H1 (cell line): ENCODE data around the gene P2RY8. TPM values are rescaled to one million over a fixed set of nuclear protein-coding genes. Genes with fewer than 3 reads are reported as not detected.
A peak's percentile ranks its signal among the peaks of the same experiment; 100 is the strongest.

ENCODE experiments used
- CTCF ChIA-PET: fragments of 300-600 bp; sonication (Branson Sonifier 250); formaldehyde crosslinking; loops from one replicate; lab custom pipeline; 2021; ENCODE audit not compliant: partially characterized antibody; lab: Charles Lee
- POLR2A ChIA-PET: fragments of 300-600 bp; sonication (Branson Sonifier 250); formaldehyde crosslinking; loops from one replicate; lab custom pipeline; 2021; ENCODE audit warnings: inconsistent platforms; ENCODE audit not compliant: partially characterized antibody; lab: Charles Lee
- DNase-seq, 2 experiments: peaks; one replicate each; pipeline versions ENCODE4 v3.0.0 to v3.0.0-alpha.2; 2010 to 2022; ENCODE audit warnings: low spot score in 2 of 2, low read depth in 1 of 2, mixed read lengths in 1 of 2
- FAIRE-seq: peaks from 2 replicates; lab custom pipeline; 2011; peaks lifted over from hg19 to GRCh38; lab: Jason Lieb, UNC
- H2AFZ ChIP-seq: 2 replicates; pipeline ENCODE4 v1.8.1; 2012; ENCODE audit warnings: low read length, inconsistent platforms
- H2AK5ac ChIP-seq: 2 replicates; pipeline ENCODE4 v1.6.1; 2013; ENCODE audit warnings: low read depth, low read length
- H2BK120ac ChIP-seq: replicated peaks from 2 replicates; pipeline ENCODE3; 2013; ENCODE audit warnings: low read depth, low read length, inconsistent platforms
- H2BK12ac ChIP-seq: 2 replicates; pipeline ENCODE4 v1.6.1; 2013; ENCODE audit warnings: low read depth, low read length
- H2BK15ac ChIP-seq: 2 replicates; pipeline ENCODE4 v1.6.1; 2013; ENCODE audit warnings: low read length
- H2BK20ac ChIP-seq: 2 replicates; pipeline ENCODE4 v1.6.1; 2013; ENCODE audit warnings: low read length
- H2BK5ac ChIP-seq: 2 replicates; pipeline ENCODE4 v1.6.1; 2013; ENCODE audit warnings: low read depth, low read length
- H3K14ac ChIP-seq: 2 replicates; pipeline ENCODE4 v1.6.1; 2013; ENCODE audit warnings: inconsistent platforms; ENCODE audit not compliant: insufficient read length
- H3K18ac ChIP-seq: 2 replicates; pipeline ENCODE4 v1.6.1; 2013; ENCODE audit warnings: low read length; ENCODE audit errors: extremely low read depth
- H3K23ac ChIP-seq: 2 replicates; pipeline ENCODE4 v1.6.1; 2013; ENCODE audit warnings: inconsistent platforms; ENCODE audit not compliant: insufficient read length
- H3K23me2 ChIP-seq: 2 replicates; pipeline ENCODE4 v1.6.1; 2013; ENCODE audit warnings: low read depth, low read length
- H3K27ac ChIP-seq: 2 replicates; pipeline ENCODE4 v1.6.1; 2011; ENCODE audit warnings: low read depth, low read length, inconsistent platforms
- H3K27me3 ChIP-seq, 4 experiments: replicated peaks in 1 of 4; 1 replicate in 1 of 4; 2 replicates in 3 of 4; pipeline versions ENCODE4 v1.6.1 to v1.8.1; 2011 to 2013; ENCODE audit warnings: low read length in 3 of 4, mild to moderate bottlenecking in 3 of 4, inconsistent platforms in 2 of 4, mixed read lengths in 2 of 4, moderate library complexity in 1 of 4; ENCODE audit not compliant: control insufficient read depth in 3 of 4, insufficient read depth in 3 of 4; ENCODE audit errors: extremely low read depth in 1 of 4
- H3K36me3 ChIP-seq, 4 experiments: 2 replicates each; pipeline versions ENCODE4 v1.6.1 to v1.8.1; 2011 to 2013; ENCODE audit warnings: mild to moderate bottlenecking in 4 of 4, low read length in 3 of 4, moderate library complexity in 2 of 4, control low read depth in 1 of 4, inconsistent platforms in 1 of 4; ENCODE audit not compliant: insufficient read depth in 4 of 4, control insufficient read depth in 2 of 4
- H3K4ac ChIP-seq: replicated peaks from 2 replicates; pipeline ENCODE3; 2013; ENCODE audit warnings: low read length, low read depth, mixed read lengths, inconsistent platforms; ENCODE audit not compliant: insufficient read length
- H3K4me1 ChIP-seq, 4 experiments: replicated peaks in 1 of 4; 1 replicate in 1 of 4; 2 replicates in 3 of 4; pipeline versions ENCODE4 v1.6.1 to v1.8.1; 2011 to 2013; ENCODE audit warnings: low read length in 3 of 4, inconsistent platforms in 2 of 4, mixed read lengths in 1 of 4; ENCODE audit not compliant: insufficient read depth in 4 of 4, control insufficient read depth in 3 of 4
- H3K4me2 ChIP-seq, 2 experiments: 2 replicates each; pipeline versions ENCODE4 v1.6.1 to v1.8.1; 2011 to 2013; ENCODE audit warnings: low read depth in 2 of 2, low read length in 2 of 2, control low read depth in 1 of 2, inconsistent platforms in 1 of 2, mild to moderate bottlenecking in 1 of 2; ENCODE audit not compliant: insufficient read depth in 1 of 2
- H3K4me3 ChIP-seq, 4 experiments: fragments of 200-600, 300-600 bp in 1 of 4; sonication (generic), shearing (Covaris generic), sonication (Bioruptor Twin) in 1 of 4; 2 replicates each; pipeline versions ENCODE4 v1.5.1 to v1.8.1; 2011 to 2016; ENCODE audit warnings: low read length in 4 of 4, low read depth in 3 of 4, control low read depth in 2 of 4, inconsistent platforms in 2 of 4, mild to moderate bottlenecking in 2 of 4, mixed read lengths in 1 of 4, moderate library complexity in 1 of 4; ENCODE audit not compliant: insufficient read depth in 2 of 4; ENCODE audit errors: extremely low read depth in 1 of 4
- H3K56ac ChIP-seq: replicated peaks from 2 replicates; pipeline ENCODE3; 2013; ENCODE audit warnings: low read depth, mild to moderate bottlenecking, mixed read lengths, low read length, inconsistent platforms; ENCODE audit not compliant: insufficient read length
- H3K79me1 ChIP-seq: 2 replicates; pipeline ENCODE4 v1.6.1; 2013; ENCODE audit warnings: low read depth, low read length, control low read depth
- H3K79me2 ChIP-seq, 2 experiments: 2 replicates each; pipeline versions ENCODE4 v1.6.1 to v1.8.1; 2012 to 2013; ENCODE audit warnings: low read length in 2 of 2, mild to moderate bottlenecking in 2 of 2, inconsistent platforms in 1 of 2; ENCODE audit not compliant: insufficient read depth in 2 of 2, control insufficient read depth in 1 of 2
- H3K9ac ChIP-seq, 4 experiments: replicated peaks in 1 of 4; 1 replicate in 1 of 4; 2 replicates in 3 of 4; pipeline versions ENCODE4 v1.6.1 to v1.8.1; 2011 to 2013; ENCODE audit warnings: low read depth in 3 of 4, low read length in 3 of 4, control low read depth in 2 of 4, mild to moderate bottlenecking in 2 of 4, moderate library complexity in 2 of 4, inconsistent platforms in 1 of 4; ENCODE audit errors: extremely low read depth in 1 of 4
- H3K9me3 ChIP-seq, 2 experiments: 2 replicates each; pipeline versions ENCODE4 v1.6.1 to v1.8.1; 2012 to 2013; ENCODE audit warnings: mild to moderate bottlenecking in 2 of 2, moderate library complexity in 2 of 2, control low read depth in 1 of 2, inconsistent platforms in 1 of 2, low read depth in 1 of 2, low read length in 1 of 2, mixed read lengths in 1 of 2; ENCODE audit not compliant: insufficient read depth in 2 of 2
- H4K20me1 ChIP-seq, 2 experiments: replicated peaks in 1 of 2; 2 replicates each; pipeline versions ENCODE3 to v1.8.1; 2011 to 2013; ENCODE audit warnings: inconsistent platforms in 2 of 2, low read length in 2 of 2, mild to moderate bottlenecking in 1 of 2; ENCODE audit not compliant: insufficient read depth in 2 of 2, control insufficient read depth in 1 of 2
- H4K5ac ChIP-seq: 2 replicates; pipeline ENCODE4 v1.6.1; 2013; ENCODE audit warnings: low read length, low read depth, mixed read lengths, inconsistent platforms; ENCODE audit not compliant: insufficient read length
- H4K8ac ChIP-seq: 2 replicates; pipeline ENCODE4 v1.8.0; 2013; ENCODE audit warnings: mild to moderate bottlenecking, moderate library complexity, low read length, inconsistent platforms; ENCODE audit not compliant: insufficient read depth; ENCODE audit errors: extremely low read depth
- H4K91ac ChIP-seq: replicated peaks from 2 replicates; pipeline ENCODE3; 2013; ENCODE audit warnings: low read length, mixed read lengths, inconsistent platforms; ENCODE audit not compliant: insufficient read length
- CBX5 ChIP-seq: fragments of 300-800, 300-1000 bp; sonication (generic); IDR thresholded peaks from 2 replicates; pipeline ENCODE4 v1.7.1; 2016; ENCODE audit warnings: antibody characterized with exemption, low read length, low read depth
- FOSL1 ChIP-seq: IDR thresholded peaks from 2 replicates; pipeline ENCODE4 v1.6.1; 2011; ENCODE audit warnings: mild to moderate bottlenecking, low read depth, low read length, moderate library complexity; ENCODE audit not compliant: insufficient read depth
- HDAC2 ChIP-seq, 2 experiments: fragments of 300-600 bp in 1 of 2; sonication (generic) in 1 of 2; IDR thresholded peaks; 2 replicates each; pipeline ENCODE4 v1.6.1; 2011 to 2012; ENCODE audit warnings: low read depth in 2 of 2, low read length in 2 of 2, mild to moderate bottlenecking in 2 of 2, moderate library complexity in 2 of 2, borderline replicate concordance in 1 of 2, inconsistent platforms in 1 of 2
- JUN ChIP-seq: IDR thresholded peaks from 2 replicates; pipeline ENCODE4 v1.6.1; 2011; ENCODE audit warnings: low read depth, mild to moderate bottlenecking, improper control_type of control experiment, low read length
- KDM1A ChIP-seq: fragments of 200-600, 300-600 bp; sonication (generic); IDR thresholded peaks from 2 replicates; pipeline ENCODE4 v1.7.1; 2016; ENCODE audit warnings: mild to moderate bottlenecking, low read length, borderline replicate concordance
- KDM5A ChIP-seq: fragments of 200-600 bp; IDR thresholded peaks from 2 replicates; pipeline ENCODE4 v1.7.1; 2012; ENCODE audit warnings: mild to moderate bottlenecking, low read length, inconsistent platforms, mixed read lengths
- MAFK ChIP-seq: IDR thresholded peaks from 2 replicates; pipeline ENCODE4 v1.6.1; 2012; ENCODE audit warnings: low read depth, mild to moderate bottlenecking, improper control_type of control experiment, low read length
- POLR2A ChIP-seq, 2 experiments: IDR thresholded peaks; 1 replicate in 1 of 2; 2 replicates in 1 of 2; pipeline ENCODE4 v1.6.1; 2011; ENCODE audit warnings: low read depth in 2 of 2, low read length in 2 of 2, mild to moderate bottlenecking in 2 of 2; ENCODE audit errors: control extremely low read depth in 1 of 2
- POLR2AphosphoS5 ChIP-seq: IDR thresholded peaks from 2 replicates; pipeline ENCODE4 v1.6.1; 2011; ENCODE audit warnings: low read depth, low read length
- RAD21 ChIP-seq, 2 experiments: IDR thresholded peaks in 1 of 2; conservative IDR thresholded peaks in 1 of 2; 2 replicates each; pipeline ENCODE4 v1.6.1; 2011; ENCODE audit warnings: low read depth in 2 of 2, low read length in 2 of 2, improper control_type of control experiment in 1 of 2, inconsistent platforms in 1 of 2, mild to moderate bottlenecking in 1 of 2, moderate library complexity in 1 of 2
- SIRT6 ChIP-seq: IDR thresholded peaks from one replicate; pipeline ENCODE4 v1.7.1; 2012; ENCODE audit warnings: low read length, inconsistent platforms
- SUZ12 ChIP-seq: fragments of 200-600 bp; sonication (generic); IDR thresholded peaks from 2 replicates; pipeline ENCODE4 v1.6.1; 2012; ENCODE audit warnings: mild to moderate bottlenecking, inconsistent platforms, low read length, moderate library complexity, mixed read lengths
- TAF1 ChIP-seq: IDR thresholded peaks from 2 replicates; pipeline ENCODE4 v1.6.1; 2011; ENCODE audit warnings: mild to moderate bottlenecking, low read depth, low read length
- TAF7 ChIP-seq: optimal IDR thresholded peaks from 2 replicates; pipeline ENCODE3; 2011; ENCODE audit warnings: low read depth, mild to moderate bottlenecking, inconsistent platforms, low read length, moderate library complexity, borderline replicate concordance
- WGBS, 2 experiments: shearing (Covaris generic) in 1 of 2; methylation state at CpG; one replicate each; pipeline versions ENCODE4 v1.1.6 to v1.1.7; 2013 to 2015; ENCODE audit warnings: low lambda C conversion rate in 2 of 2, mixed read lengths in 2 of 2, inconsistent platforms in 1 of 2, low coverage in 1 of 2, missing lambda C conversion rate in 1 of 2; ENCODE audit not compliant: insufficient replicate concordance in 2 of 2, insufficient coverage in 1 of 2, insufficient read length in 1 of 2; ENCODE audit errors: extremely low coverage in 1 of 2, missing lambda C conversion rate in 1 of 2; 5-methylcytosine and 5-hydroxymethylcytosine counted together
- polyA plus RNA-seq, 7 experiments: library from polyadenylated mRNA; depleted of rRNA in 3 of 7; stranded (reverse) in 5 of 7; unstranded in 2 of 7; fragments of >200 nt in 5 of 7; fragments of 200-250 nt in 2 of 7; gene quantifications; 1 replicate in 5 of 7; 2 replicates in 1 of 7; 4 replicates in 1 of 7; pipeline versions ENCODE4 v1.2.1 to v1.2.3, GENCODE V29; 2011 to 2013; ENCODE audit warnings: missing spikeins in 2 of 7, mixed read lengths in 2 of 7
- total RNA-seq: library from RNA; stranded (reverse); fragmentation: NEBNext Ultra II Directional; extraction: Animal tissue kit (Norgen Biotek cat#: 25700); gene quantifications from 2 replicates; pipeline ENCODE4 v1.2.1, GENCODE V29; 2021

The P2RY8 gene
- total and polyA plus RNA-seq, 2 of the 8 experiments (the other 6 are each of a cell fraction or from before 2014, with no cell fraction given): 0.09 to 0.15 TPM

GRCh38 chrX:1486177-1486576 lies 50.8 kb downstream of the P2RY8 start:
- H4K5ac ChIP-seq: no peak overlapping the region
- no peak for FAIRE-seq
- H3K4ac ChIP-seq: no peak overlapping the region
- H4K91ac ChIP-seq: no peak overlapping the region
- H3K18ac ChIP-seq: no peak overlapping the region
- H2BK15ac ChIP-seq: no peak overlapping the region
- no peaks in the 10 kb centered on the region for H4K20me1 ChIP-seq
- H2AFZ ChIP-seq: no peak overlapping the region
- no peak overlapping the region for H4K8ac ChIP-seq
- no peak overlapping the region for H3K4me2 ChIP-seq
- no peak overlapping the region for H3K9ac ChIP-seq
- no peak overlapping the region for H2BK20ac ChIP-seq
- peaks cover 0 to 4% of the 10 kb centered on the region in 2 experiments; a peak in 3 of 4 replicates for H3K9me3 ChIP-seq
- CTCF ChIA-PET: no interaction called here
- TF ChIP-seq POLR2AphosphoS5: no peak
- TF ChIP-seq SUZ12: no peak
- peak in 1 of 2 experiments; percentile 74; a peak in 1 of 4 replicates for TF ChIP-seq HDAC2 (IDR thresholded peaks at IDR 0.05; ENCODE audit: borderline replicate concordance in 1 of 2, low read depth in 2 of 2, low read length in 2 of 2)
- TF ChIP-seq SIRT6: no peak
- TF ChIP-seq KDM1A: peak; percentile 90; the same call in 1 of the 2 replicates
- no peak for TF ChIP-seq KDM5A
- TF ChIP-seq CBX5: no peak
- no peak for TF ChIP-seq JUN
- TF ChIP-seq TAF1: no peak
- TF ChIP-seq RAD21 (IDR thresholded peaks at IDR 0.05 in 1 of 2, conservative IDR thresholded peaks at IDR 0.05 in 1 of 2; ENCODE audit: low read depth in 2 of 2, low read length in 2 of 2): no peak
- TF ChIP-seq TAF7: no peak
- no peak for TF ChIP-seq MAFK
- no peak for TF ChIP-seq POLR2A (IDR thresholded peaks at IDR 0.05; ENCODE audit: control extremely low read depth in 1 of 2, low read depth in 2 of 2, low read length in 2 of 2)
- no peak for TF ChIP-seq FOSL1
- TF ChIP-seq, all 59 proteins: peak for 2
- H2BK5ac ChIP-seq: no peak overlapping the region
- no peaks in the 10 kb centered on the region for H3K79me2 ChIP-seq
- no peak overlapping the region for H2BK12ac ChIP-seq
- no peak overlapping the region for H3K56ac ChIP-seq
- DNase-seq: no peak
- no peak overlapping the region for H2BK120ac ChIP-seq
- POLR2A ChIA-PET: no interaction called here
- no peaks in the 10 kb centered on the region for H3K36me3 ChIP-seq
- no peak overlapping the region for H2AK5ac ChIP-seq
- peaks cover 4 to 11% (median 4%) of the 10 kb centered on the region in 4 experiments; a peak in 5 of 7 replicates for H3K4me1 ChIP-seq
- H3K27me3 ChIP-seq: no peaks in the 10 kb centered on the region
- no peak overlapping the region for H3K23ac ChIP-seq
- H3K4me3 ChIP-seq: no peak overlapping the region
- H3K14ac ChIP-seq: no peak overlapping the region
- no peaks in the 10 kb centered on the region; the same call in 1 of the 2 replicates for H3K23me2 ChIP-seq
- no peaks in the 10 kb centered on the region for H3K79me1 ChIP-seq
- no peak overlapping the region for H3K27ac ChIP-seq
- 89% methylated on average over 5 of the region's 5 CpGs; no CpG with 5 or more reads in 1 of the 2 experiments for WGBS, 2 experiments
